SU-DHL-6 (cell line): ENCODE data around the gene ATG14.

ENCODE experiments used
- EZH2phosphoT487 ChIP-seq: fragments of 200-600 bp; sonication (generic), shearing (Covaris generic); conservative IDR thresholded peaks from 2 replicates; pipeline ENCODE4 v1.6.1; 2018; ENCODE audit warnings: mild to moderate bottlenecking, antibody characterized with exemption, low read length, moderate library complexity, mixed read lengths
- TF ChIP-seq, protein P1 (sequence below): fragments of 200-600 bp; sonication (generic); IDR thresholded peaks from one replicate; pipeline ENCODE4 v1.5.1; 2017; ENCODE audit warnings: antibody characterized with exemption, mild to moderate bottlenecking, low read length, moderate library complexity; ENCODE audit not compliant: insufficient read depth, poor library complexity, severe bottlenecking

DNA sequence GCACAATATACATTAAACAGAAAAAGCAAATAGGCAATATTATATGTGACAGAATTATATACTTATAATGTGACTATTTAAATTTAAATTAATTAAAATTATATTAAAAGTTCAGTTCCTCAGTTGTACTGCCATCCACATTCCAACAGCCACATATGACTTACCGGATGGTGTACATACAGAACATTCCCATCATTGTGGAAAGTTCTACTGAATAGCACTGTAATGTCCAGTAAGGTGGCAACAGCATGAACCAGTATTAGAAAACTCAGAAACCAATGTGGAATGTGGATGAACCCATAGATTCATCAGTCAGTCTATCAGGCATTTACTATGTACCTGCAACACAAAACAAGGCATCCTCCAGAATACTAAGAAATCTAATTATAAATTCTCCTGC, 12.4 kb downstream of the ATG14 start:
- TF ChIP-seq, protein P1, sequence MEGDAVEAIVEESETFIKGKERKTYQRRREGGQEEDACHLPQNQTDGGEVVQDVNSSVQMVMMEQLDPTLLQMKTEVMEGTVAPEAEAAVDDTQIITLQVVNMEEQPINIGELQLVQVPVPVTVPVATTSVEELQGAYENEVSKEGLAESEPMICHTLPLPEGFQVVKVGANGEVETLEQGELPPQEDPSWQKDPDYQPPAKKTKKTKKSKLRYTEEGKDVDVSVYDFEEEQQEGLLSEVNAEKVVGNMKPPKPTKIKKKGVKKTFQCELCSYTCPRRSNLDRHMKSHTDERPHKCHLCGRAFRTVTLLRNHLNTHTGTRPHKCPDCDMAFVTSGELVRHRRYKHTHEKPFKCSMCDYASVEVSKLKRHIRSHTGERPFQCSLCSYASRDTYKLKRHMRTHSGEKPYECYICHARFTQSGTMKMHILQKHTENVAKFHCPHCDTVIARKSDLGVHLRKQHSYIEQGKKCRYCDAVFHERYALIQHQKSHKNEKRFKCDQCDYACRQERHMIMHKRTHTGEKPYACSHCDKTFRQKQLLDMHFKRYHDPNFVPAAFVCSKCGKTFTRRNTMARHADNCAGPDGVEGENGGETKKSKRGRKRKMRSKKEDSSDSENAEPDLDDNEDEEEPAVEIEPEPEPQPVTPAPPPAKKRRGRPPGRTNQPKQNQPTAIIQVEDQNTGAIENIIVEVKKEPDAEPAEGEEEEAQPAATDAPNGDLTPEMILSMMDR: no peak
- TF ChIP-seq EZH2phosphoT487: no peak
